HAP-1 (cell line): ENCODE data around the gene SLC4A1AP.
A peak's percentile ranks its signal among the peaks of the same experiment; 100 is the strongest.
"Not testable (repeated sequence)": the region's sequence is repeated elsewhere in the genome, so short reads cannot be mapped to it uniquely, and the experiment has no call there.

Source experiments
- DNase-seq, 2 experiments: peaks; one replicate each; pipeline ENCODE4 v3.0.0-alpha.2; 2016 to 2020; ENCODE audit warnings: low spot score in 2 of 2
- H3K27me3 ChIP-seq: fragments of 250-450 bp; sonication (Bioruptor Pico); 2 replicates; pipeline ENCODE4 v1.5.1; 2020; ENCODE audit warnings: low read depth, mild to moderate bottlenecking, moderate library complexity
- H3K36me3 ChIP-seq: fragments of 250-450 bp; sonication (Bioruptor Pico); replicated peaks from 2 replicates; pipeline ENCODE4 v1.5.1; 2020; ENCODE audit warnings: mild to moderate bottlenecking
- H3K4me1 ChIP-seq: fragments of 250-450 bp; sonication (Bioruptor Pico); 2 replicates; pipeline ENCODE4 v1.5.1; 2020; ENCODE audit warnings: mild to moderate bottlenecking
- H3K4me3 ChIP-seq: fragments of 250-450 bp; sonication (Bioruptor Pico); 2 replicates; pipeline ENCODE4 v1.5.1; 2020; ENCODE audit warnings: mild to moderate bottlenecking, moderate library complexity
- H3K9me3 ChIP-seq: fragments of 250-450 bp; sonication (Bioruptor Pico); 2 replicates; pipeline ENCODE4 v1.5.1; 2020; ENCODE audit warnings: mild to moderate bottlenecking, moderate library complexity
- in situ Hi-C: fragments of 300-500 bp; cut with MboI; formaldehyde crosslinking; loops from 3 replicates; pipeline ENCODE4 v1.14.3; 2020; ENCODE audit warnings: low sequenced_read_pairs, inconsistent platforms, mixed read lengths

Gene SLC4A1AP

DNA sequence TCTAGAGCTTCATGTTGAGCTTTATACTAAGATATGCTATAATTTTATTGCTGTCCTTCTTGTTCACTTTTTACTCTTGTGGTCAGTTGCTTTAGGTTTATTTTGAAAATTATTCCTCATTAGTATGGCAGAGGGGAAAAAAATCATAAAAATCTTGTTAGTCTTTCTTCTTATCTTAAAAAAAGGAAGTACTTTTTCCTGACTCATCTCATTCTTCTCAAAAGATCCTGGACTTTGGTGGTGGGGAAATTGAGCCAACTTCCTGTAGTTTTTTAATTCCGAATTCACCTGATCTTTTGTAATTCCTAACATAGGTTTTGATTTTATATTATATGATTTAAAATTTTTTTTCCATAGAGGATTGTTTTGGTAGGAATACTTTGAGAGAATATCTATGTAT, 3.8 kb downstream of the SLC4A1AP start:
- Histone ChIP-seq H3K36me3 (peaks cover 20% of the 10 kb centered on the region), H3K4me1 (peaks cover 21% of the 10 kb centered on the region), H3K4me3 (no peak overlapping the region), H3K9me3 (no peaks in the 10 kb centered on the region), H3K27me3 (no peaks in the 10 kb centered on the region)
- no peak for DNase-seq
- in situ Hi-C loops: no loop called here

DNA sequence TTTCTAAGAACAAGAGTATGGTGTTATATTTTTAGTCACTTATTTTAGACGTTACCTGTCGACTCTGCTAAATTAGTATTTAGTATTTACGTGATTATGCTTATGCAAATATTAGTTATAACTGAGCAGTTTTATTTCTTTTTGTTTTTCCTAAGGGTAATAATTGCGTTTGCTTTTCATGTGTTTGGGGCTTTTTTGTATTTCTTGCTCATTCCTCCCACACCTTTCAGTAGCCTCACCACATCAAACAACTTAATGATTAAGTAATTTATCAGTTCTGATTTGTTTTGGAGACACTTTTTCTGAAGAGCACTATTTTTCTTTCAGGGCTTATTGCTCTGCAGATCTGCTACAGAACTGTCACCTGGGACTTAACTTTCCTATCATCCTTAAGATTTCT, 7.5 kb downstream of the SLC4A1AP start:
- in situ Hi-C loops: no loop called here
- DNase-seq: no peak
- no peaks in the 10 kb centered on the region for H3K9me3 ChIP-seq
- 0 out of 2 replicates have a peak, but pooled peaks cover 9% of the 10 kb centered on the region for H3K4me1 ChIP-seq
- H3K4me3 ChIP-seq: no peak overlapping the region
- peaks cover 33% of the 10 kb centered on the region for H3K36me3 ChIP-seq
- H3K27me3 ChIP-seq: no peaks in the 10 kb centered on the region

DNA sequence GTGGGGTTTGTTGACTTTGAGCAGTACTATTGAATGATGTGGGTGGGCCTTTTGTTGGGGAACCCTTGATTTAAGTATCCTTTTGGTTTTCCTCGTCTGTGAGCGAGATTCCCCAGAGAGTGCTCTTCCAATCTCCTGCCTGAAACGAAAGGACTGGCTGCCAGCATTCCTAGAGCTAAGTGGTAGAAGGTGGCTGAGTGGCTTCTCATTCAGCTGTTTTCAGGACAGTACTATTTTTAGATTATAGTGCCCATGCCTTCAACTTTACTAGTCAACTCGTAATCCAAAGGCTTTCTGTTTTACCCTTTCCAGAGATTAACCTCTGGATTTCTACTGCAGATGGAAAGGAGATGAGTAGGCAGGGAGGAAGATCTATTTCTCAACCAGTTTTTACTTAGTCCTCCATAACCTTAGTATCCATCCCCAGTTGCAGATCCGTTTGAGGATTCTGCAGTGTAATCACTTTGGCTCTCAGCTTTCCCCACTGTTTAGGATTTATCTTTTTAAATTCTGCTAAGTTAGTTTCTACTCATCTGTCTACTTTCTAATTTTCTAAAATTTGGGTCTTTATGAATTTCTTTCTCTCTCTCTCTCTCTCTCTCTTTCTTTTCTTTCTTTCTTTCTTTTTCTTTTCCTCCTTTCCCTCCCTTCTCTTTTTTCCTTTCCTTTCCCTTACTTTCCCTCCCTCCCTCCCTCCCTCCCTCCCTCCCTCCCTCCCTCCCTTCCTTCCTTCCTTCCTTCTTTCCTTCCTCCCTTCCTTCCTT, 9.2 kb downstream of the SLC4A1AP start:
- peaks cover 41% of the 10 kb centered on the region for H3K36me3 ChIP-seq
- 0 out of 2 replicates have a peak, but pooled peaks cover 9% of the 10 kb centered on the region for H3K4me1 ChIP-seq
- no peaks in the 10 kb centered on the region for H3K27me3 ChIP-seq
- in situ Hi-C loops: no loop called here
- DNase-seq: peak; percentile 4 to 20
- no peak overlapping the region for H3K4me3 ChIP-seq
- H3K9me3 ChIP-seq: no peaks in the 10 kb centered on the region

DNA sequence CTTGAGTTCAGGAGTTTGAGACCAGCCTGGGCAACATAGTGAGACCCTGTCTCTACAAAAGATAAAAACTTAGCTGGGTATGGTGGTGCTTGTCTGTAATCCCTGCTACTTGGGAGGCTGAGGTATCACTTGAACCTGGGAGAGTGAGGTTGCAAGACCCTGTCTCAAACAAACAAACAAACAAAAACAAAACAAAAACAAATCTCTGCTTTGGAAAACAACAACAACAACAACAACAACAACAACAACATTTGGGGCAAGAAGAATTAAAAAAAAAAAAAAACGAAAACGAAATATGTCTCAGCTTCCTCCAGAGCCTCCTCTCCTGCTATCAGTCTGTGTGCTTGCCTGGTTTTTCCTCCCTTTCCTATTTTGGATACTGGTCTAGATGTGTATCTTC, 16.9 kb downstream of the SLC4A1AP start:
- no peak overlapping the region for H3K4me3 ChIP-seq
- peaks cover 41% of the 10 kb centered on the region for H3K36me3 ChIP-seq
- in situ Hi-C loops: no loop called here
- no peaks in the 10 kb centered on the region for H3K27me3 ChIP-seq
- no peaks in the 10 kb centered on the region for H3K9me3 ChIP-seq
- DNase-seq: no peak
- peaks cover 3% of the 10 kb centered on the region; the same call in 1 of the 2 replicates for H3K4me1 ChIP-seq

DNA sequence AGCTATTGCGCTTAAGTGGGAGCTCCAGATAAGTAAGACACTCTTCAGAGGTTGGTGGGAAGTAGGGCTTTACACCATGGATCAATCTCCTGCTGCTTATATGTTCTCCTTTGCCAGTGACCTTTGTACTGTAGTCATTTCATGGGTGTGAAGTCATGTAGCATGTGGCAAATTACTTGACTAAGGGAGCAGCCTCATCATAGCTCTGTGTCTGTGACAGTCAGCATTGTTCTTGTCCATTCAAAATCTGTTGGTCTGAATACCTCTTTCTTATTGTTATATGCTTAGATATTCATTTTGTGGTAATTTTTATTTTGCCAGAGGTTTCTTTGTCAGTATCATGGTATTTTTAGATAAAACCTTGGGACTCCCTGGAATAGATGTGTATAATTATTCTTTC, 18.2 kb downstream of the SLC4A1AP start:
- Histone ChIP-seq H3K27me3 (no peaks in the 10 kb centered on the region), H3K4me1 (peaks cover 3% of the 10 kb centered on the region; the same call in 1 of the 2 replicates), H3K4me3 (no peak overlapping the region), H3K36me3 (peaks cover 40% of the 10 kb centered on the region), H3K9me3 (no peaks in the 10 kb centered on the region)
- DNase-seq: no peak
- in situ Hi-C loops: no loop called here

DNA sequence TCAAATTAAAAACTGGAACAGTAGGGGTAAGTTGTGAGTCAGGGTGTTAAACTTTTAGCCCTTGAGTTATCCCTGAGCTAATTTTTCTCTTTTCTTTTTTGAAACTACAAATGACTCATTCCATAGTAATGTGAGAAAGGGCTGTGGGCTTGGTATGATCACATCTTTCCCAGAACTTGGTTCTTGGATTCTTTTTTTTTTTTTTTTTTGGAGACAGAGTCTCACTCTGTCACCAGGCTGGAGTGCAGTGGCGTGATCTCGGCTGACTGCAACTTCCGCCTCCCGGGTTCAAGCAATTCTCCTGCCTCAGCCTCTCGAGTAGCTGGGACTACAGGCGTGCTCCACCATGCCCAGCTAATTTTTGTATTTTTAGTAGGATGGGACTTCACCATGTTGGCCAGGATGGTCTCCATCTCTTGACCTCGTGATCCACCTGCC, 18.7 kb downstream of the SLC4A1AP start:
- H3K27me3 ChIP-seq, in situ Hi-C loops, H3K4me3 ChIP-seq, H3K4me1 ChIP-seq, DNase-seq, H3K9me3 ChIP-seq: not testable (repeated sequence)
- H3K36me3 ChIP-seq: peaks cover 38% of the 10 kb centered on the region

DNA sequence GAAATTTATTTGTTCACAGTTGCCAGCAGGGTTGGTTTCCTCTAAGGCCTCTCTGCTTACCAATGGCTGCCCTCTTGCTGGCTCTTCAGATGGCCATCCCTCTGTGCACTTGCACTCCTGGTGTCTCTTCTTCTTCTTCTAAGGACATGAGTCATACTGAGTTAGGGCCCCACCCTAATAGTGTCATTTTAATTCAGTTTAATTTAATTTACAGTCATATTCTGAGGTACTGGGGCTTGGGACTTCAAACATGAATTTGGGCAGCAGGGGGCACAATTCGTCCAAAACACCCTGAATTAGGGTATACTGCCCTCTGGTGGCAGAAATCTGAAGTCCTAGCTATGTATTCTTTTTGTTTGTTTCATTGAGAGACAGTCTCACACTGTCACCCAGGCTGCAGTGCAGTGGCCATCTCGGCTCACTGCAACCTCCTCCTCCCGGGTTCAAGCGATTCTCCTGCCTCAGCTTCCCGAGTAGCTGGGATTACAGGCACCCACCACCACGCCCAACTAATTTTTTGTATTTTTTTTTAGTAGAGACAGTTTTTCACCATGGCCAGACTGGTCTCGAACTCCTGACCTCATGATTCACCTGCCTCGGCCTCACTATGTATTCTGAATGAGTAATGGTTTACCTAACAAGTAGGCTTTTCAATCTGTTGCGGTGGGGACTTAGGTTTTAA, 19.8 kb downstream of the SLC4A1AP start:
- Histone ChIP-seq H3K36me3 (peaks cover 33% of the 10 kb centered on the region), H3K27me3 (no peaks in the 10 kb centered on the region), H3K4me3 (no peak overlapping the region), H3K9me3 (no peaks in the 10 kb centered on the region), H3K4me1 (peaks cover 3% of the 10 kb centered on the region; the same call in 1 of the 2 replicates)
- in situ Hi-C loops: no loop called here
- DNase-seq: peak; percentile 81 to 94

DNA sequence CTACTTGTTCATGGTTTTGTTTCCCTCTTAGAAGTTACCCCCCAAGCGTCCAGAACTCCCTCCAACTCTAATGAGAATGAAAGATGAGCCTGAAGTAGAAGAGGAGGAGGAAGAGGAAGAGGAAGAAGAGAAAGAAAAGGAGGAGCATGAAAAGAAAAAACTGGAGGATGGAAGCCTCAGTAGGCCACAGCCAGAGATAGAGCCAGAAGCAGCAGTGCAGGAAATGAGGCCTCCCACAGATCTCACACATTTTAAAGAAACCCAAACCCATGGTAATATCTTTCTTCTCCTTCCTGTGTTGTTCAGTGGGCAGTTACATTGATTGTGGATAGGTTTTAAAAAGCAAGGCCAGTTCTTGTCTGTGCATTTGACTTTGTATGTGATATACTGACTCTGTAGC, 21.3 kb downstream of the SLC4A1AP start:
- H3K27me3 ChIP-seq, H3K4me3 ChIP-seq, H3K9me3 ChIP-seq, in situ Hi-C loops, DNase-seq, H3K4me1 ChIP-seq: not testable (repeated sequence)
- peaks cover 34% of the 10 kb centered on the region for H3K36me3 ChIP-seq

DNA sequence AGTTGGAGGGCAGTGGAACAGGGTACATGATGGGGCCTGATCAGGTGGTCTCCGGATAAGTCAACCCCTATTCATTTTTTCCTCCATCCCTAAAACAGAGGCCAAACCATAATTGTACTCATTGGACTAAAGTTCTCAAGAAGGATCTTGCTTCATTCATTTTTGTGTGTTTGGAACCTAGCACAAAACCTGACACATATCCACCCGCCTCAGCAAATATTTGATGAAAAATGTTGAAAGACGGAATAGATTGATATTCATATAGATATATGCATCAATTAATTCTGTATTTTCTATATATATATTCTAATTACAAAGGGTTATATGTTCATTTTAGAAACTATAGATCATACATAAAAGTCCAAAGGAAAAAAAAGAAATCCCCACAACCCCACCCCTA, 21.9 kb downstream of the SLC4A1AP start:
- Histone ChIP-seq H3K27me3 (no peaks in the 10 kb centered on the region), H3K36me3 (peaks cover 34% of the 10 kb centered on the region), H3K4me3 (no peak overlapping the region), H3K4me1 (peaks cover 3% of the 10 kb centered on the region; the same call in 1 of the 2 replicates), H3K9me3 (no peaks in the 10 kb centered on the region)
- DNase-seq: no peak
- in situ Hi-C loops: no loop called here

DNA sequence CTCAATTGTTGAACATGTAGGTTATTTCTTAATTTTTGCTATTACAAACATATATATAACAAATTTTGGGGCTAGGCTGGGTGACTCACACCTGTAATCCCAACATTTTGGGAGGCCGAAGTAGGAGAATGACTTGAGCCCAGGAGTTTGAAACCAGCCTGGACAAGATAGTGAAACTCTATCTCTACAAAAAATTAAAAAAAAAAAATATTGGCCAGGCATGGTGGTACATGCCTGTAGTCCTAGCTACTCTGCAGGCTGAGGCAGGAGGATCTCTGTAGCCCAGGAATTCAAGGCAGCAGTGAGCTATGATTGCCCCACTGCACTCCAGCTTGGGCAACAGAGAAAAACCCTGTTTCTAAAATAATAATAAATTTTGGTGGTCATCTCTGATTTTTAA, 23.5 kb downstream of the SLC4A1AP start:
- no peak overlapping the region for H3K4me3 ChIP-seq
- H3K9me3 ChIP-seq: no peaks in the 10 kb centered on the region
- H3K27me3 ChIP-seq: no peaks in the 10 kb centered on the region
- H3K36me3 ChIP-seq: peaks cover 34% of the 10 kb centered on the region
- H3K4me1 ChIP-seq: peaks cover 3% of the 10 kb centered on the region; the same call in 1 of the 2 replicates
- in situ Hi-C loops: no loop called here
- DNase-seq: no peak

DNA sequence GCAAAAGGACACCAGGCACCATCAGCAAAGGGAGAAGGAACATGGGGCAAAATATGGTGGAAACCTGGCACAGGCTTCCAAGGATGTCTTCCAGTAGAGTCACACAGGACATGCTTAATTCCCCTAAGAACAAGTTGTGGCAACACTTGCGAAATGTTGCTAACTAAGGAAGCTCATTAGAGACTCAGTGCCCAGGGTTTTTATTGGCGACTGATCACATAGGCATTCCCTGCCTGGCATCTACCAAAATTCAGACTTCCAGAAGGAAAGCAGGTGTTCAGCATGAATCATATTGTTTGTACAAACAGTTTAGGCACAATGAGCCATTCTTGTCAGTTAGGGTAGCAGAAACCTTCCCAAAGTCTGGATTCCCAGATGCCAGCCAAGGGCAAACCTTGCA, 25.7 kb downstream of the SLC4A1AP start:
- no peak overlapping the region for H3K4me3 ChIP-seq
- no peaks in the 10 kb centered on the region for H3K9me3 ChIP-seq
- peaks cover 33% of the 10 kb centered on the region for H3K36me3 ChIP-seq
- no peaks in the 10 kb centered on the region for H3K27me3 ChIP-seq
- in situ Hi-C loops: no loop called here
- H3K4me1 ChIP-seq: no peaks in the 10 kb centered on the region
- no peak for DNase-seq

DNA sequence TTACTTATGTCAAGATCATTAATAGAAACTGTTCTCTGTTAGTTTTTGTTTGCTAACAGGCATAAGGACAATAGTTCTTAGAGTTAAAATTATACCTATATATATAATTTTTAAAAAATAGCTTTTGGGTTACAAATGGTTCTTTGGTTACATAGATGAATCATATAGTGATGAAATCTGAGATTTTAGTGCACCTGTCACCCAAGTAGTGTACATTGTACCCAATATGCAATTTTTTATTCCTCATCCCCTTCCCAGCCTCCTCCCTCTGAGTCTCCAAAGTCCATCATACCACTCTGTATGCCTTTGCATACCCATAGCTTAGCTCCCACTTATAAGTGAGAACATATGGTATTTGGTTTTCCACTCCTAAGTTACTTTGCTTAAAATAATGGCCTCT, 26.4 kb downstream of the SLC4A1AP start:
- Histone ChIP-seq H3K9me3 (no peaks in the 10 kb centered on the region), H3K4me1 (no peaks in the 10 kb centered on the region), H3K4me3 (no peak overlapping the region), H3K27me3 (no peaks in the 10 kb centered on the region), H3K36me3 (peaks cover 29% of the 10 kb centered on the region)
- in situ Hi-C loops: no loop called here
- no peak for DNase-seq

DNA sequence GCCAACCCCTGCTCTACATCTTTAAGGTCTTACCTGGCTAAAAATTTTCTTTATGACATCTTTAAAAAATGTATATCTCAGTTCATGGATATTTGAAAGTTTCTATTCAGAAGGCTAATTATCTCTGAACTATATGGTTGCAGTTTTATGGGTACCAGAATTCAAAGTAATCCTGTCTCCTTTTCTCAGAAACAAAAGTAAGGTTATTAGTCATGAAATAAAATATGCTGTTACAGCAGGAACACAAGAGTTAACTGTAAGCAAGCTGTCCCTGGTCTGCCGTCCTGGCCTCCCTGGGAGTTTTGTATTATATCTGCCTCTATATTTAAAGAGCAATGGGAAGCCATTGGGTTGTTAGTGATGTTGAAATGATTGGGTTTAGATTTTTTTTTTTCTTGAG, 34.0 kb downstream of the SLC4A1AP start:
- Histone ChIP-seq H3K9me3 (no peaks in the 10 kb centered on the region), H3K4me3 (no peak overlapping the region), H3K4me1 (no peaks in the 10 kb centered on the region), H3K27me3 (no peaks in the 10 kb centered on the region), H3K36me3 (peaks cover 18% of the 10 kb centered on the region)
- in situ Hi-C loops: no loop called here
- DNase-seq: no peak

DNA sequence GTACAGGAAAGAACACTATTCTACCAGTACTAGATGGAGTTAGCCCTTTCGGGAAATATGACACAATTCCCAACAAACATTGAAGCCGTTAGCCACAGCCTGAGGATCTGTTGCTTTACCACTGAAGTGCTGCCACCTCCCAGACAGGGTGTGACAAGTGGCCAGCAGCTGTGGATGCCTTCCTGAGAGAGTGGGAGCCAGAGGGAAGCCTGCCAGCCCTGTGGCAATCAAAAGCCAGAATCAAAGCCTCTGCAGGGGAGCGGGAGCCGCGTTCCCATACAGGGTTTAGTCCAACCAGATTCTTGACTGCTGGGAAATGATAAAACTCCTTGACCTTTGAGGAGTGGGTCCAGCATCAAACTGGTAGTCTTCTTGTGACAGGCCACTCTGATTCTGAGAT, 38.0 kb downstream of the SLC4A1AP start:
- Histone ChIP-seq H3K9me3 (no peaks in the 10 kb centered on the region), H3K4me1 (no peaks in the 10 kb centered on the region), H3K36me3 (peaks cover under 1% of the 10 kb centered on the region; the same call in 1 of the 2 replicates), H3K4me3 (no peak overlapping the region), H3K27me3 (no peaks in the 10 kb centered on the region)
- DNase-seq: no peak
- in situ Hi-C loops: loop anchor here (10.0 kb wide), 1 partner anchor 703 kb away; no protein-coding TSS in a partner anchor
